Astrocyte (in vitro differentiated cells and primary cell): ENCODE data around the gene DCUN1D4. TPM values are rescaled to one million over a fixed set of nuclear protein-coding genes. Genes with fewer than 3 reads are reported as not detected.

Source experiments
- DNase-seq: peaks from one replicate; pipeline ENCODE4 v3.0.0-alpha.2; 2010; ENCODE audit warnings: low read depth
- FAIRE-seq: peaks from 2 replicates; lab custom pipeline; 2011; peaks lifted over from hg19 to GRCh38; lab: Jason Lieb, UNC
- H2AFZ ChIP-seq: 2 replicates; pipeline ENCODE4 v1.6.0; 2012; ENCODE audit warnings: low read depth, low read length, inconsistent platforms
- H3K27ac ChIP-seq: 2 replicates; pipeline ENCODE4 v1.5.1; 2011; ENCODE audit warnings: low read depth, low read length, inconsistent platforms
- H3K27me3 ChIP-seq: 2 replicates; pipeline ENCODE4 v1.6.0; 2011; ENCODE audit warnings: low read length, inconsistent platforms; ENCODE audit not compliant: insufficient read depth
- H3K36me3 ChIP-seq: 2 replicates; pipeline ENCODE4 v1.5.1; 2011; ENCODE audit warnings: low read length, inconsistent platforms; ENCODE audit not compliant: insufficient read depth
- H3K4me1 ChIP-seq: 2 replicates; pipeline ENCODE4 v1.5.1; 2011; ENCODE audit warnings: low read length, inconsistent platforms; ENCODE audit not compliant: insufficient read depth
- H3K4me2 ChIP-seq: 2 replicates; pipeline ENCODE4 v1.6.0; 2012; ENCODE audit warnings: low read length, inconsistent platforms
- H3K4me3 ChIP-seq: 2 replicates; pipeline ENCODE4 v1.5.1; 2011; ENCODE audit warnings: low read depth, mild to moderate bottlenecking, low read length, inconsistent platforms; ENCODE audit not compliant: insufficient read depth
- H3K79me2 ChIP-seq: 2 replicates; pipeline ENCODE4 v1.6.0; 2012; ENCODE audit warnings: mild to moderate bottlenecking, low read length, inconsistent platforms; ENCODE audit not compliant: insufficient read depth
- H3K9ac ChIP-seq: 2 replicates; pipeline ENCODE4 v1.6.0; 2012; ENCODE audit warnings: mild to moderate bottlenecking, low read length, inconsistent platforms
- H3K9me3 ChIP-seq: 2 replicates; pipeline ENCODE4 v1.5.1; 2012; ENCODE audit warnings: low read depth, mild to moderate bottlenecking, low read length, inconsistent platforms; ENCODE audit not compliant: insufficient read depth
- H4K20me1 ChIP-seq: 2 replicates; pipeline ENCODE4 v1.6.0; 2012; ENCODE audit warnings: low read length, inconsistent platforms; ENCODE audit not compliant: insufficient read depth
- H3K27ac Mint-ChIP-seq: one replicate; pipeline ENCODE4 v1.8.0; 2021; ENCODE audit warnings: mild to moderate bottlenecking, mixed read lengths; ENCODE audit not compliant: unreplicated experiment
- H3K27me3 Mint-ChIP-seq: one replicate; pipeline ENCODE4 v1.8.0; 2021; ENCODE audit warnings: low read depth, mixed read lengths; ENCODE audit not compliant: unreplicated experiment
- H3K36me3 Mint-ChIP-seq: one replicate; pipeline ENCODE4 v1.8.0; 2021; ENCODE audit warnings: low read depth, mixed read lengths; ENCODE audit not compliant: unreplicated experiment
- H3K4me1 Mint-ChIP-seq: one replicate; pipeline ENCODE4 v1.8.0; 2021; ENCODE audit warnings: low read depth, mixed read lengths; ENCODE audit not compliant: unreplicated experiment
- H3K4me3 Mint-ChIP-seq: one replicate; pipeline ENCODE4 v1.8.0; 2021; ENCODE audit warnings: mild to moderate bottlenecking, moderate library complexity, mixed read lengths; ENCODE audit not compliant: unreplicated experiment
- H3K9me3 Mint-ChIP-seq: one replicate; pipeline ENCODE4 v1.8.0; 2021; ENCODE audit warnings: mild to moderate bottlenecking, mixed read lengths; ENCODE audit not compliant: unreplicated experiment
- CTCF ChIP-seq: IDR thresholded peaks from 2 replicates; pipeline ENCODE4 v1.5.1; 2011; ENCODE audit warnings: low read depth, mild to moderate bottlenecking, inconsistent platforms, low read length, moderate library complexity; ENCODE audit not compliant: insufficient read depth
- EZH2 ChIP-seq: IDR thresholded peaks from 2 replicates; pipeline ENCODE4 v1.6.1; 2012; ENCODE audit warnings: mild to moderate bottlenecking, low read length, inconsistent platforms; ENCODE audit not compliant: insufficient read depth
- total RNA-seq: library from RNA; stranded (reverse); gene quantifications from 2 replicates; pipeline ENCODE4 v1.2.1, GENCODE V29; 2021

The DCUN1D4 gene
- total RNA-seq, 1 donor from 2014 or later = 59.0 TPM

GRCh38 chr4:51843309-51844152 is 578 bp downstream of the DCUN1D4 start:
- no peak for FAIRE-seq
- TF ChIP-seq CTCF (no peak), EZH2 (no peak)
- no peaks in the 10 kb centered on the region for H3K4me1 Mint-ChIP-seq
- no peaks in the 10 kb centered on the region for H3K9me3 ChIP-seq
- peak overlapping the region; percentile 79 for H3K27ac ChIP-seq
- H3K9ac ChIP-seq = peak overlapping the region; percentile 85
- peak overlapping the region; percentile 88 for H3K4me2 ChIP-seq
- H3K27me3 ChIP-seq = no peaks in the 10 kb centered on the region
- no peaks in the 10 kb centered on the region for H3K36me3 Mint-ChIP-seq
- peak overlapping the region; percentile 89 for H2AFZ ChIP-seq
- no peaks in the 10 kb centered on the region for H3K9me3 Mint-ChIP-seq
- peak overlapping the region; percentile 93 for H3K4me3 Mint-ChIP-seq
- peaks cover 39% of the 10 kb centered on the region for H4K20me1 ChIP-seq
- peak; percentile 45 for DNase-seq
- H3K36me3 ChIP-seq = no peaks in the 10 kb centered on the region
- peak overlapping the region; percentile 75 for H3K27ac Mint-ChIP-seq
- peaks cover 2% of the 10 kb centered on the region for H3K27me3 Mint-ChIP-seq
- H3K4me3 ChIP-seq = peak overlapping the region; percentile 75
- peaks cover 47% of the 10 kb centered on the region for H3K79me2 ChIP-seq
- H3K4me1 ChIP-seq = peaks cover 6% of the 10 kb centered on the region

GRCh38 chr4:51844153-51845054 is 1.5 kb downstream of the DCUN1D4 start:
- Histone ChIP-seq H4K20me1 (peaks cover 48% of the 10 kb centered on the region), H3K27me3 (no peaks in the 10 kb centered on the region), H2AFZ (peak overlapping the region; percentile 89), H3K9ac (peak overlapping the region; percentile 85), H3K4me2 (peak overlapping the region; percentile 88), H3K4me3 (peak overlapping the region; percentile 75), H3K36me3 (no peaks in the 10 kb centered on the region), H3K4me1 (peaks cover 6% of the 10 kb centered on the region), H3K9me3 (no peaks in the 10 kb centered on the region), H3K79me2 (peaks cover 56% of the 10 kb centered on the region), H3K27ac (peak overlapping the region; percentile 54)
- no peak for TF ChIP-seq CTCF
- TF ChIP-seq EZH2 = no peak
- Mint-ChIP-seq H3K4me3 (peak overlapping the region; percentile 93), H3K9me3 (no peaks in the 10 kb centered on the region), H3K4me1 (no peaks in the 10 kb centered on the region), H3K27ac (peak overlapping the region; percentile 55), H3K36me3 (no peaks in the 10 kb centered on the region), H3K27me3 (peaks cover under 1% of the 10 kb centered on the region)
- FAIRE-seq = no peak
- DNase-seq = peak; percentile 82
